Kidney glomerular epithelial cell (primary cell): ENCODE measurements around the gene SPRED3.
"Not testable (repeated sequence)": the region's sequence is repeated elsewhere in the genome, so short reads cannot be mapped to it uniquely, and the experiment has no call there.

Source experiments
- DNase-seq: peaks from one replicate; lab custom pipeline; 2025; lab: John Stamatoyannopoulos, UW

Gene SPRED3, protein sequence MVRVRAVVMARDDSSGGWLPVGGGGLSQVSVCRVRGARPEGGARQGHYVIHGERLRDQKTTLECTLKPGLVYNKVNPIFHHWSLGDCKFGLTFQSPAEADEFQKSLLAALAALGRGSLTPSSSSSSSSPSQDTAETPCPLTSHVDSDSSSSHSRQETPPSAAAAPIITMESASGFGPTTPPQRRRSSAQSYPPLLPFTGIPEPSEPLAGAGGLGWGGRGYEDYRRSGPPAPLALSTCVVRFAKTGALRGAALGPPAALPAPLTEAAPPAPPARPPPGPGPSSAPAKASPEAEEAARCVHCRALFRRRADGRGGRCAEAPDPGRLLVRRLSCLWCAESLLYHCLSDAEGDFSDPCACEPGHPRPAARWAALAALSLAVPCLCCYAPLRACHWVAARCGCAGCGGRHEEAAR

GRCh38 chr19:38388349-38389100 is at the start of gene SPRED3:
TSS of gene SPRED3 (plus strand) at chr19:38388697. CDS start at chr19:38390303, 1,606 bp downstream.
- peak; percentile 62 for DNase-seq

DNA sequence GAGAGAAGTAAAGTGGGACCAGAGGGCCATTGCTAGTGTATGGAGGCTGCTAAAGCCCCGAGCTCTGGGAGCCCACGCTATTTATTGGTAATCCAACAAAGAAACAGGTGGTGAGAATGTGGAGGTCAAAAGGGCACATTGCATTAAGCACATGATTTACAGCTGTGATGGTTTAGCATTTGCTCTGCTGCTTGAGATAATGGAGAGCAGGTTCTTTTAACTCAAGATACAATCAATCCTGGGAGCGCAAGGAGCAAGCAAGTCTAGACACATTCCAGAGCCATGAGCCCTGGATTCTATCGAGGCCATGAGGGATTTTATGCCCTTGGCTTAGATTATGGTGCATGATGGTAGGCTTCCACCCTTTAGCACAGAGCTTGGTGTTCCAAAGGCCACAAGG is 49.5 kb upstream of the SPRED3 start:
- DNase-seq: peak; percentile 7

GRCh38 chr19:38340927-38341326 is 47.6 kb upstream of the SPRED3 start:
- no peak for DNase-seq

GRCh38 chr19:38346837-38347236 is 41.7 kb upstream of the SPRED3 start:
- DNase-seq: no peak

GRCh38 chr19:38350883-38351282 is 37.6 kb upstream of the SPRED3 start:
- DNase-seq: no peak

DNA sequence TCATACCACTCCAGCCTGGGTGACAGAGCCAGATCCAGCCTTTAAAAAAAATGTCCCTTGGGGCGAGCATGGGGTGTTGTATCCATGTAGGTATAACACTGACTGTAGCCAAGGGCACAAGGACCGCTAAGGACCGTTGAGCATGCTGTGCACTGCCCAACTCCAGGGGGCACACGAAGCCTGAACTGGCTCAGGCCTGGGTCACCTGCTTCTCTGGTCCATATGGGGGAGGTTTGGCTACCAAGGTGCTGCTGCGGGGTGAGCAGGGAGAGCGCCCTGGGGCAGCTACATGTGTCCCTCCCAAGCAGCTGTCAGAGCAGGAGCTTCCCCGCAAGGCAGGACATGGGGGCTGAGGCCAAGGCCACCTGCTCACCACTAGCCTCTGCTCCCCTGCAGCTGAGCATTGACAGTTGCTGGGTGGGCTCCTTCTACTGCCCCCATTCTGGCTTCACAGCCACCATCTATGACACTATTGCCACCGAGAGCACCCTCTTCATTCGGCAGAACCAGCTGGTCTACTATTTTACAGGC is 36.6 kb upstream of the SPRED3 start:
- no peak for DNase-seq

- no peak for DNase-seq
Measured at GRCh38 chr19:38352611-38353010, 35.9 kb upstream of the SPRED3 start.

DNA sequence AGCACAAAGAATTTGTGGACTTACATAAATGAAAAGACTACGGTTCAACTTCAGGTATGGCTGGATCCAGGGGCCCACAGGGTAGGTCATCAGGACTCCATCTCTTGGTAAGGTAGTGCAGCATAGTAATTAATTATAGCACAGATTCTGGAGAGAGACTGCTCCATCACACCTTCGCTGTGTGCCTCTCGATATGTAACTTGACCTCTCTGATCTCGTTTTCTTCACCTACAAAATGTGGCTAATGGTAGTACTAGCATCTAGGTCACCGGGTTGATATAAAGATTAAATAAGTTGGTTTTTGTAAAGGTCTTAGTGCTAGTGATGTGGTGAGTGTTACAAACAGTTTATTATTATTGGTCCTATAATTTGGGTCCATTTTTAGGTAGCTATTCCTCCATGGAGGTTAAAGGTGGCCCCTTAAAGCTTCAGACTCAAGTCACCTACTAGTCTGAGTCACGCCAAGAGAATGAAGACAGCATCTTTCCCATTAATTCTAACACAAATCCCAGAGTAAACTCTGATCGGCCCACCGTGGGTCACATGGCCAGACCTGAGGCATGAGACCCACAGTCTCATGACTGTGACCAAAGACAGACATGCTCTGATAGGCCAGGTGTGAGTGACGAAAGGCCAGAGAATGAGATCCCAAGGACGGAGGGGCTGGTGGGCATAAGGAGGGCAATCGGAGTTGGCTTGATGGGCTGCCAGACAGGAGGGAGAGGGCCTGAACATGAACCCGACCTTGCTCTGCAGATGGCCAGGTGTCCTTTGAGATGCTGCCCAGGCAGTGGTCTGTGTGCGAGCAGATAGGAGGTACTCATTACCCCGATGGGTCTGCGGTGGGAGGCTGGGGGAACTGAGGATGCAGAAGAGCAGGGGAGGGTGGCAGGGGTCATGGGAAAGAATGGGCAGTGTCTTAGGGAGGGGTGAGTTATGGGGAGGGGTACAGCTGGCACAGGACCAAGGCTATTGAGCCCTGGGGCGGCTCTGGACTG is 32.5 kb upstream of the SPRED3 start:
- DNase-seq: no peak

- DNase-seq: no peak
Measured at GRCh38 chr19:38358071-38358470, 30.4 kb upstream of the SPRED3 start.

DNA sequence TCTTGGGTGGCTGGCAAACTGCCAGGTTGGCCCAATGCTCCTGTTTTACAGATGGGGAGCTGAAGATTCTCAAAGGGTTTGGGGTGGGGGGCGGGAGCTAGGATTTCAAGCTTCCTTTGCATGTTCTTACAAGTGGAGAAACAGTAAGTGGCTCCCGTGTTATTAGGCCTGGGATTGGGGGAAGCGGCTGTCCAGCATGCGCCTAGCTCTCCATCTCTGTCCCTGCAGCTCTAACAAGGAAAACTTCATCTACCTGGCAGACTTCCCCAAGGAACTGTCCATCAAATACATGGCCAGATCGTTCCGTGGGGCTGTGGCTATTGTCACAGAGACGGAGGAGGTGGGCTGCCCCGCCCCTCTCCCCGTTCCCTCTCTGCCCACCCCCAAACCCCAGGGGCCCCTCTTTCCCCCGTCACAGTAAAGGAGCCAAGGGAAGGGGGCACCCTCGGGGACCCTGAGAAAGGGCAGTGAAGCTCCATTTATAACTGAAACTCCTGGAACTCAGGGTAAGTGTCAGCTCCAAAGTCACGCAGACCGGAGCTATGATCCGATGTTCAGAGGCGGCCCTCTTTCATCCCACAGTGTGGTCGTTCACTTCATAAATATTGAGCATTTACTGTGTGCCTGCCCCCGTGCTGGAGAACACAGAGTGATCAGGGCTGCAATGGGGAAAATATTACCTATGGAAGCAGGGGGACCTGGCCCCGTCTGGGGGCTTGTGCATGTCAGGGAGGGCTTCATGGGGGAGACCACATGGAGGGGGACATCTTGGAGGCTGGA is 29.1 kb upstream of the SPRED3 start:
- no peak for DNase-seq

DNA sequence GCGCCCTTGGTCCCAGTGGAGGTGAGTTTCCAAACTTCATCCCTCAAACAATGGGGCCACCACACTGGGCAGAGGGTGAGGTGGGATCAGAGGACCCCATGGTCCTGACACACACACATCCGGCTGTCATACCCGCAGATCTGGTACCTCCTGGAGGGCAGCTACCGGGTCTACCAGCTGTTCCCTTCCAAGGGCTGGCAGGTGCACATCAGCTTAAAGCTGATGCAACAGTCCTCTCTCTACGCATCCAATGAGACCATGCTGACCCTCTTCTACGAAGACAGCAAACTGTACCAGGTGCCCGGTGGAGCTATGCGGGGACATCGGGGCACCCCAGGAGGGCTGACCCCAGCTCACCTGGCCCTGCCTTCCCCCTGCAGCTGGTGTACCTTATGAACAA is 28.1 kb upstream of the SPRED3 start:
- DNase-seq: no peak

DNA sequence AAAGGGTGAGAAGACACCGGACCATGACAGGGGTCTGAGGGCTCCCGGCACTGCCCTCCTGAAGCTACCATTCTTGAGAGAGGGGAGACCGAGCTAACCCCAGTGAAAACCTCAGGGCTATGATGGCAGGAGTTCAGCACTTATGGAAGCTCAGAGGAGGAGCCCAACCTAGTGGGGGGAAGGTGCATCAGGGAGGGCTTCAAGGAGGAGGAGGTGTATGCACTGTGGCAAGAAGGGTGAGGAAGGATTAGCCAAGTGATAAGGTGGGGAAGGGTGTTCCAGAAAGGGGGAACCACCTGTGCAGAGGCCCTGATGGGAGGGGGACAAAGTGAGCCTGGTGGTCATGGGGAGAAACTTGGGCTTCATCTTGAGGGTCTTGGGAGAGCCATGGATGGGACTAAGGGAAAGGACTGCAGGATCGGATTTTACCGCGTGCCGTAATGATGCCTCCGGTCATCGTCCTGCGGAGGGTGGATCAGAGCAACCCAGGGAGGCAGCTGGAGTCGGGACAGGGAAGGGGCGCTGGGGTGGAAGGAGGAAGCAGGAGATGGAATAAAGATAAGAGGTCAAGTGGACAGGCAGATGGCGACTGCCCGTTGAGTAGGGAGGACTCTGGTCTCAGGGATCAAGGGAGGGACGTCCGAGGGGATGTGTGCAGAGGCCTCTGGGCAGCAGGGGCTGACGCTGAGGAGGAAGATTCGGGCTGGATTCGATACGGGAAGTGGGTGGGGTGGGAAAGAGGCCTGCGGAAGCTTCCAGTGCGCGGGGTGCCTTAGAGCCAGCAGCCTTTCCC is 27.5 kb upstream of the SPRED3 start:
- no peak for DNase-seq

DNA sequence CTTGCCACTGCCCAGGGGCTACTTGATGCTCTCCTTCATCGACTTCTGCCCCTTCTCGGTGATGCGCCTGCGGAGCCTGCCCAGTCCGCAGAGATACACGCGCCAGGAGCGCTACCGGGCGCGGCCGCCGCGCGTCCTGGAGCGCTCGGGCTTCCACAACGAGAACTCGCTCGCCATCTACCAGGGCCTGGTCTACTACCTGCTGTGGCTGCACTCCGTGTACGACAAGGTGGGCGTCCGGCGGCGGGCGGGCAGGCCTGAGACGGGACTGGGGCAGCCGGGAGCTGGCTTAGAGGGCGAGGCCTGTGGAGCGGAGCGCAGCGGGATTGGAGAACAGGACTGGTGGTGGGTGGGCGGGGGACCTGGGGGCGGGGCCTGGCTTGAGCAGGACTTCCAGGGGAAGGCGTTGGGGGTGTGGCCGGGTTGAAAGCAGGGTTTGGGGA is 26.8 kb upstream of the SPRED3 start:
- DNase-seq: peak; percentile 68

DNA sequence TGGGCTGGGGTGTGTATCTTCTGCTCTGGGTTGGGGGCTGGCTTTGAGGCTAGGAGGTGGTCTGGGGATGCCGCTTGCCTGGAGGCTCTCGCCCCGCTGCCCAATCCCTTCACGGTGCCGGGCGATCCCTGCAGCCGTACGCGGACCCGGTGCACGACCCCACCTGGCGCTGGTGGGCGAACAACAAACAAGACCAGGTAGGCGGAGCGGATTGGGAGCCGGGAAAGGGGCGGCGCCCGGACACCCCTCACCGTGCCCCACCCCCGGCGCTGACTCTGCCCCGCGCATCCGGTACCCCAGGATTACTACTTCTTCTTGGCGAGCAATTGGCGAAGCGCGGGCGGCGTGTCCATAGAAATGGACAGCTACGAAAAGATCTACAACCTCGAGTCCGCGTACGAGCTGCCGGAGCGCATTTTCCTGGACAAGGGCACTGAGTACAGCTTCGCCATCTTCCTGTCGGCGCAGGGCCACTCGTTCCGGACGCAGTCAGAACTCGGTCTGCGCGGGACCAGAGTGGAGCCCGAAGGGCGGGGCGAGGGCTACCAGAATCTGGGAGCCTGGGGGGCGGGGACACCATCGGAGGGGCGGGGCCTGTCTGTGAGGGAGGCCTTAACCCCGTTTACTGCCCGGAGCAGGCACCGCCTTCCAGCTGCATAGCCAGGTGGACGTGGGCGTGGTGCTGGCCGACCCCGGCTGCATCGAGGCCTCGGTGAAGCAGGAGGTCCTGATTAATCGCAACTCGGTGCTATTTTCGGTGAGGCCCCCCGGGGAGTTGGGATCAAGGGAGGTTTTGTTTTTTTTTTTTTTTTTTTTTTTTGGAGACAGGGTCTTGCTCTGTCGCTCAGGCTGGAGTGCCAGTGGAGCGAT is 26.2 kb upstream of the SPRED3 start:
- DNase-seq: peak; percentile 37

- not testable (repeated sequence) for DNase-seq
Measured at GRCh38 chr19:38362946-38363688, 25.4 kb upstream of the SPRED3 start.

GRCh38 chr19:38367041-38367440 is 21.5 kb upstream of the SPRED3 start:
- DNase-seq: no peak

DNA sequence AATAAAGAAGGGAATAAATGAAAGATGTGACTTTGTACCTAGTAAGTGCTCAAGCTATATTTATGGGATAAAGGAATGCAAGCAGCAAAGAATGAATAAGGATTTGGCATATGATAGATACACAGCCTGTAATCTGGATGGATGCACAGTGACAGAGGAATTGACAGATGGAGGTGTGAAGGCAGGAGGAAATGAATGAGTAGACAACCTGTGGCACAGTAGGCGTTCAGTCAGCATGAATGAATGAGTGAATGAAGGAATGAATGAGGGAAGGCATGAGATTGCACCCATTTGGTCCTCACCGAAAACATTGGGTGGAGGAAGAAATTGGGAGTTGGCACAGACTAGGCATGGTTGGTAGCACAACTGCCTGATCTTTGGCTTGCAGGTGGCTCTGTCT is 18.9 kb upstream of the SPRED3 start:
- no peak for DNase-seq

DNA sequence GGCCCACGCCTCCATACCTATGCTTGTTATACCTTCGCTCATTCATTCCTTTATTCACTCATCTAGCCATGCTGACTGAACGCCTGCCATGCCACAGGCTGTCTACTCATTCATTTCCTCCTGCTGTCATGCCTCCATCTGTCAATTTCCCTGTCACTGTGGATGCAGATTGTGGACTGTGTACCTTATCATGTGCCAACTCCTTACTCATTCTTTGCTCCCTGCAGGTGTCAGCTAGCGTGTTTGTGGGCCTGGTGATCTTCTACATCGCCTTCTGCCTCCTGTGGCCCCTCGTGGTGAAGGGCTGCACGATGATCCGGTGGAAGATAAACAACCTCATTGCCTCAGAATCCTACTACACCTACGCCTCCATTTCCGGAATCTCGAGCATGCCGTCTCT is 18.2 kb upstream of the SPRED3 start:
- DNase-seq: no peak
